ENCODE measurements around the gene HGS.

HGS gene

GRCh38 chr17:81688616-81689015 is 4.8 kb downstream of the HGS start:
- no peak for DNase-seq

- no peak for DNase-seq
Measured at GRCh38 chr17:81690066-81690465, 6.3 kb downstream of the HGS start.

GRCh38 chr17:81690549-81690948 is 6.7 kb downstream of the HGS start:
- DNase-seq, result no peak

GRCh38 chr17:81691196-81691595 is 7.4 kb downstream of the HGS start:
- DNase-seq, result no peak

GRCh38 chr17:81691608-81692007 is 7.8 kb downstream of the HGS start:
- no peak for DNase-seq

GRCh38 chr17:81693509-81694210 is 9.8 kb downstream of the HGS start:
- DNase-seq, result no peak

GRCh38 chr17:81694810-81695209 is 11.0 kb downstream of the HGS start:
- no peak for DNase-seq

- no peak for DNase-seq
Measured at GRCh38 chr17:81695211-81695610, 11.4 kb downstream of the HGS start.

GRCh38 chr17:81695801-81696200 is 12.0 kb downstream of the HGS start:
- DNase-seq, result no peak

- DNase-seq, result no peak
Measured at GRCh38 chr17:81696218-81696941, 12.6 kb downstream of the HGS start.

GRCh38 chr17:81697261-81698044 is 13.6 kb downstream of the HGS start:
- no peak for DNase-seq

GRCh38 chr17:81700353-81701287 is 16.8 kb downstream of the HGS start:
- no peak for DNase-seq

- no peak for DNase-seq
Measured at GRCh38 chr17:81701288-81702071, 17.7 kb downstream of the HGS start.

GRCh38 chr17:81702934-81703746 is 19.3 kb downstream of the HGS start, which contains the start of gene MRPL12:
TSS of gene MRPL12 (plus strand) at chr17:81703367. CDS start at chr17:81703502, 135 bp downstream.
- peak; percentile 98 for DNase-seq

- DNase-seq, result no peak
Measured at GRCh38 chr17:81703747-81704654, 20.2 kb downstream of the HGS start.

GRCh38 chr17:81705518-81706231 is 21.9 kb downstream of the HGS start:
- DNase-seq, result no peak

GRCh38 chr17:81706232-81706611 is 22.4 kb downstream of the HGS start:
- no peak for DNase-seq

- DNase-seq, result no peak
Measured at GRCh38 chr17:81706757-81707624, 23.2 kb downstream of the HGS start.

Data from NCI-H774 (cell line).